ENCODE results near the gene KRT4.
"Not testable (repeated sequence)": the region's sequence is repeated elsewhere in the genome, so short reads cannot be mapped to it uniquely, and the experiment has no call there.

The KRT4 gene

GRCh38 chr12:52772772-52773171 is 41.1 kb downstream of the KRT4 start:
- DNase-seq (ENCODE audit: low spot score): no peak

DNA sequence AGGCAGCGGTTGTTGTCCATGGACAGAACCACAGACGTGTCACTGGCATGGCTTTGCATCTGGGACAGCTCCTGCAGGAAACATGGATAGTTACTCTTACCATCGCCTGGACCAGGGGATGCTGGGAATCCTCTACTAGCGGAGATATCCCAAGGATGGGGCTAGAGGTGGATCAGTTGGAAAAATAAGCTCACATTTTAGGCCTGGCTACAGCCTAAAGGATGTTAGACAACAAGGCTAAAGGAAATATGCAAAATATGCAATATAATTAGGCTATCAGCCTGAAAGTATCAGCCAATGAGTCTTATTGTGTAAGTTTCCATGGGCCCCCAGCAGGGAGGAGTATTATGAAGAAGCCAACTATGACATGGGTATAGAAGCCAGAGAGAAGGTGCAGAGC is 41.7 kb downstream of the KRT4 start:
- no peak for DNase-seq (ENCODE audit: low spot score)

DNA sequence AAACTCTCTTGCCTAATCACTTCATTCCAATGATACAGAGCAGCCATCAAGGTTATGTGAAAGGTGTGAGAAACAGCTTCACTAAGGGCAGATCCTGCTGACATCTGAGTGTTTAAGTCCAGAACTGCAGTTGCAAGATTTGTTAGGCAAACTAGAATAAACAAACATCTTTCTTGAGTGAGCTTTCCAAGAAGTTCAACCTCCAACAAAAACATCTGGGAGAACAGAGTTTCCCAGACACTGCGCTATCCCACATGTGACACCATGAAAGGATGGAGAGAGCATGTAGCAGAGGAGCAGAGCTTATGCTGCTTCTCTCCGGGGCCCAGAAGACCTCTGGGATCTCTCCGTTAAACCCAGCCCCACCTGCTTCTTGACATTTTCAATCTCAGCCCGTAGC is 42.4 kb downstream of the KRT4 start:
- no peak for DNase-seq (ENCODE audit: low spot score)

DNA sequence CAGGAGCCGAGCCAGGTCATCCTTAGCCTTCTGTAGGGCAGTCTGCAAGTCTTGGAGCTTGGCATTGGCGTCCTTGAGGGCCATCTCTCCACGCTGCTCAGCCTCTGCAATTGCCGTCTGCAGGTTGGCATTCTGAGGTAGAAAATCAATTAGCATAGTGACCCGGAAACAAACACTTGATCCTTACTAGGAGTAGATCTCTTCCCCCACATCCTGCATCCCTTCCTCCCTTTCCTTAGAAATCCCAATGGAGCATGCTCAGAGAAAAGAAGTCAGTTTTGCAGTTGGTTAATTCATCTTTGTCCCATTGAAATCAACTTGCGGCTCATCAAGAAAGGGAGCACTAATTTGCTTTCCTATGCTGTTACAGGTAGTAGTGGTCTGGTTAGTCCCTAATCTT is 42.8 kb downstream of the KRT4 start:
- no peak for DNase-seq (ENCODE audit: low spot score)

DNA sequence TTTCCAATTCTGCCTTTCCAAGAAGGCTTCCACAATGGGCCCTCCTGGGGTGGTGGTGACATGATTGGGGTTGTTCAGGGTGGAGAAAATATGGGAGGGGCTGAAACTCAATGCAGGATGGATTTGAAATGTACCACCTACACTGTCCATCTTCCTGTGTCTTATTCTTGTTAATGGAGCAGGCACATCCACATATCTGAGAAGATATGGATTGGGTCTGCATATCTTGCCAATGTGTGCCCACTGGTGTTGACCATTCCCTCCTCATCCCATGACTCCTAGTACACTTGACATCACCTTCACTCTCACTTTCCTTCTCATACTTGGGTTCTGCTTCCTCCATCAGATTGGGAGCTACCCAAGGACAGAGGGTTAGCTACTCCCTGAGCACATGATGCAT is 44.0 kb downstream of the KRT4 start:
- no peak for DNase-seq (ENCODE audit: low spot score)

- no peak for DNase-seq (ENCODE audit: low spot score)
These were observed 44.6 kb downstream of the KRT4 start for GRCh38 chr12:52769354-52769753.

- no peak for DNase-seq (ENCODE audit: low spot score)
These were observed 45.3 kb downstream of the KRT4 start for GRCh38 chr12:52768479-52769200.

DNA sequence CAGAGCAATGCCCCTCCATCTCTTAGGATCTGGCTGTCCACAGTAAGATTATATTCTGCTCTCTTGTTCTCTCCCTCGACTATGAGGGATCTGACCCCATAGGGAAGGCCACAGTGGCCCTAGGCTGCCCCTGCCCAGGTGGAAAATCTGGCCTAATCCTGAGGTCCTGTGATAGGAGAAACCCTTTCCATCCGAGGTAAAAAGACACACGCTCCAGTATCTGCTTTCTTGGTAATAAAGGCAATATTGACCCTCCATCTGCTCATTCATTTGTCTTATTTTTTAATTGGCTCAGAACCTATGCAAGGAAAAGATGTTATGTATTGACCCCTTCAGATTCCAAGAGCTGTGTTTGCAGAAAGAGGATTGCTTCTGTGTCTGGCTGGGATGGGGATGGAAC is 46.5 kb downstream of the KRT4 start:
- DNase-seq (ENCODE audit: low spot score): no peak

DNA sequence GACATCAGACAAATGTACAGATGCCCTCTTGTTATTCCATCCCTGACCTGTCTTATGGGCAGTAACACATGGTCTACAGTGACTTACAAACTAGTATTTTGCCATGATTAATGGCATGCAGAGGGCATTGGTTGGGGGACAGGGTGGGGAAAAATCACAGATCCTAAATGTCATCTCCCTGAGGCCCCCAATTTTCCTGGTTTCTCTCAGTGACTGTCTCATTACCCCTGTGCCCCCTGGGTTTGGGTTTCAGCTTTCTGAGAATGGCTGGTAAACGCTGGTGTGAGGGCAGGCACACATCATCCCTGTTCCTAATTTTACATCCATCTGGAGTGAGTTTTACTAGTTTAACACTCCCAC is 46.9 kb downstream of the KRT4 start:
- no peak for DNase-seq (ENCODE audit: low spot score)

DNA sequence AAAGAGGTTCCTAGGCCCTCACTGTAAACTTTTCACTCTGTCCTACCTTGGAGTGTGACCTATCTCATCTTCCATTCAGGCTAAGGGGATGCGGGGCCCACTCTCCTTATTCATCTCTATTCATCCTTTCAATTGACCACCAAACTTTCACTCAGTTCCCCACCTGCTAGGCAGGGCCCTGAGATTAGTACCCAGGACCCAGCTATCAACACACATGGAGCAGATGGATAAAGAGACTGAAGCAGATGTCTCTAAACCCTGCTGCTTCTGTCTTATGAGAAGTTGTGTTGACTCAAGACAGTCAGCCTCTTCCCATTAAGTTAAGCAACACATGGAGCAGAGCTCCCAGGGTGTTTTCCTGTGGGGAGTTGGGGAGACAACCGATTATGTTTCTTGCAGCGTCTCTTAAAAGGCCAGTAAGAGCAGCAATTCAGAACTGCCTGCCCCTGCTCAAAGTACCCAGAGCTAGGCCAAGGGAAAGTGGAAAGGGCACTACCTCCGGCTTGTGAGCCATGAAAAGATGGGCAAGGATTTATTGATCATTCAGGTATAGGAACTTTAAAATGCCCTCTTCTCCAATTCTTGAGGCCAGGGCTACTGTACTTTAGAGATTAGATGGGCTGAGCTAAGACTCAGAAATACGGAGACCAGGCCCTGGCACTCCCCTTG is 47.4 kb downstream of the KRT4 start:
- DNase-seq (ENCODE audit: low spot score): no peak

DNA sequence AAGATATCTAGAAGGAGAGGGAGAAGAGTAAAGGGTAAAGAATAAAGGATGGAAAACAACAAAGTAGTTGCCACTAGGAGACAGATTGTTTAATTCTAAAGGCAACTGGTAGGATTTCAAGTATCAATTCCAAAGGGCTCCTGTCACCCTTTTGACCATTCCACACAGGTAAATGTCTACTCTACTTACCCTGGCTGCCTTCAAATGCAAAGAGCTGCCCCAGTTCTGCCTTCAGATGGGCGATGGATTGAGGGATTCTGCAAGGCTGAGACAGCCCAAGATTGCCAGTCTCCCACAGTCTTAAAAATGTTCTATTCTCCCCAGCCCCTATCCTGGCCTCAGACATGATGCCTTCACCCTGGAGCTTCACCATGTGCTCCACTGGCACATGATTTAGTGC is 48.2 kb downstream of the KRT4 start:
- DNase-seq (ENCODE audit: low spot score): no peak

- no peak for DNase-seq (ENCODE audit: low spot score)
These were observed 49.9 kb downstream of the KRT4 start for GRCh38 chr12:52763991-52764390.

DNA sequence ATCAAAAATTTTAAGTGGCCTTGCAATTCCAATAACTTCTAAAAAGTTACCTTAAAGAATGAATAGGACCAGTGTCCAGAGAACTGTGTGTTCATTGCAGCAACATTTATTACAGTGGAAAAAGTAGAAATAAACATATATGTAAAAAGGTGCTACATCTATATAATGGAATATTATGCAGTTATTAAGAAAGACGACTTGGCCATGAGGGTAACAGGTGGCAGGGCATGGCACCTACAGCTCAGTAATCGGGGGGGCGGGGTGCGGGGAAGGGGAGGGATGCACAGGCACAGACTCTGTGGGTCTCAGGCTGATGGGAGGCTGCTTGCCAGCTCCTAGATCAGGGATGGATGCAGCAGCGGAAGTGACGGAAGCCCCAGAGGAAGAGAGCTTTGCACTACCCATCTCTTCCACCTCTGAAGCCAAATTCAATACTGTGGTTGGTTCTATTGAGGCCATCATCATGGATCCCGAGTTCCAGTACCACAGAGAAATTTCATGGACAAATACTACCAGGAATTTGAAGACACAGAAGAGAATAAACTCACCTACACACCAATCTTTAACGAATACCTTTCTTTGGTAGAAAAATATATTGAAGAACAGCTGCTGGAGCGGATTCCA is 50.8 kb downstream of the KRT4 start:
- no peak for DNase-seq (ENCODE audit: low spot score)

- DNase-seq (ENCODE audit: low spot score): no peak
These were observed 52.1 kb downstream of the KRT4 start for GRCh38 chr12:52761802-52762201.

DNA sequence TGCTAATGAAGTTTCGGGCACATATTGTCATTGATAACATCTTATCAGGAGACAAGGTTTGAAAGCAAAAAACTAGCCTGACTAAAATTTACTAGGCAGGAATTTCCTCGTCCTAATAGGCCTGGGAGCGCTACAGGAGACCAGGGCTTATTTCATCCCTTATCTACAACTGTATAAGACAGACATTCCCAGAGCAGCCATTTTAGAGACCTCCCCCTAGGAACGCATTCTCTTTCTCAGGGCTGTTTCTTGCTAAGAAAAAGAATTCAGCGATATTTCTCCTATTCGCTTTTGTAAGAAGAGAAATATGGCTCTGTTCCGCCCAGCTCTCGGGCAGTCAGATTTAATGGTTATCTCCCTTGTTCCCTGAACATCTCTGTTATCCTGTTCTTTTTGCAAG is 52.7 kb downstream of the KRT4 start:
- not testable (repeated sequence) for DNase-seq (ENCODE audit: low spot score)

DNA sequence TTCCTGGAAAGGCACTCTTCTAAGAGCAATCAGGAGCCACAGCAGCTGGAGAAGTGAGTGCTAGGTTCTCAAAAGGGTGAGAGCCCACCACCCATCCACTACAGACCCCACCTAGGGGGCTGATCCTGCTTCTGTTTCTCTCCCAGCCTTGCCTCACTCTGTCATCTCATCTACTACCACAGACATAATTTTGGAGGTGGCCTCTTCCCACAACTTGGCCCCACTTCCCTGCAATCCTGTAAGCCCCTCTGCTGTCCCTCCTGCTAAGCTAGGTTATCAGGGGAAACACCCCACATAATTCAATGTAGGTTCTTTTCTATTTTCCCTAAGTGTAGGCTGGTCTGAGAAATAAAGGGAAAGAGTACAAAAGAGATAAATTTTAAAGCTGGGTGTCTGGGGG is 53.3 kb downstream of the KRT4 start:
- no peak for DNase-seq (ENCODE audit: low spot score)

DNA sequence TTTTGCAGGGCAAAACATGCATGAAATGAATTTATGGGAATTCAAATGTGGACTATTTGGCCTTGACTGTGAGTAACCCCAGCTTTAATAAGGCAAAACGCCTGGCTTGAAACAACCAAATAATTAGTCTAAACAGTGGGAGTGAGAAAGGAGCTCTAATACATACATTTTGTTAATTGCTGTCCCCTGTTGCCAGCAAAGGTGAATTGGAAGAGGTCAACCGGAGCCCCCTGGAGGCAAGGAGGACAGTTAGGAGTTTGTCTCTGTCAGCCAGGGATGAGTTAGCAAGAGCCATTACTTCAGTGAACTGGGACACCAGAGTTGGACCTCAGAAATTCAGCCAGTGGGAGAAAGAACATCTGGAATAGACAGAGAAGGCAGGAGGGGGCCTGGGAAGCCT is 54.2 kb downstream of the KRT4 start:
- DNase-seq (ENCODE audit: low spot score): no peak

DNA sequence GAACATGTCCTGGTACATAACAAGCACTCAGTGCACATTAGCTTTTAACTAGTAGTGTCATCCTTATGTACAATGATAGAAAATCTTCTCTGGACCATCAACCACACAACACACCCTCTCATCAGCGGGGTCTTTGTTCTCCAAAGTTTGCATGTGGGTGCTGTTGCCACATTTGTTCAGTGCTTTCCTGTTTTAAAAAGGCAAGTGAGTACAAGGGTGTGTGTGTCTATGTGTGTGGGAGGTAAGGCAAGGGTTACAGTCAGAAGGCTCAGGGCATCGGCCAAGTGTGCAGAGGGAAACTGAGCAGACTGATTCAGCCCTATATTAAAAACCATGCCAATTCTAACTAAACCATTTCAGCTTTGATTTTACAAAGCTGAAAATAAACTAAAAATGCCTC is 54.7 kb downstream of the KRT4 start:
- DNase-seq (ENCODE audit: low spot score): no peak

GRCh38 chr12:52757449-52758176 is 56.3 kb downstream of the KRT4 start:
- DNase-seq (ENCODE audit: low spot score): no peak

Data from AG08395 (cell line).